Natural killer cell treated with Interleukin-12 subunit alpha and Interleukin-12 subunit beta and Interleukin-15 and Interleukin-18, amount 100 ng/mL, for 72 hours (primary cell): ENCODE data around the gene LRRN2. TPM values are rescaled to one million over a fixed set of nuclear protein-coding genes. Genes with fewer than 3 reads are reported as not detected.

Experiments
- ATAC-seq, 2 donors: fragments of 150-1000 bp; cut with Tn5 transposase in 1 of 2; sonication (Bioruptor Pico), chemical (Tn5 transposase) in 1 of 2; 2 replicates each; pipeline ENCODE4 v1.10.0; 2021
- DNase-seq: peaks from one replicate; pipeline ENCODE4 v3.0.0; 2022; ENCODE audit warnings: low spot score
- H3K27ac Mint-ChIP-seq, 2 donors: 1 replicate in 1 of 2; 2 replicates in 1 of 2; pipeline ENCODE4 v1.8.0; 2022; ENCODE audit warnings: mixed read lengths in 2 of 2, mild to moderate bottlenecking in 1 of 2, moderate library complexity in 1 of 2
- H3K27me3 Mint-ChIP-seq, 2 donors: 1 replicate in 1 of 2; 2 replicates in 1 of 2; pipeline ENCODE4 v1.8.0; 2022; ENCODE audit warnings: mixed read lengths in 2 of 2
- H3K36me3 Mint-ChIP-seq: one replicate; pipeline ENCODE4 v1.8.0; 2022; ENCODE audit warnings: mixed read lengths
- H3K4me1 Mint-ChIP-seq, 2 donors: 1 replicate in 1 of 2; 2 replicates in 1 of 2; pipeline ENCODE4 v1.8.0; 2022; ENCODE audit warnings: low read depth in 2 of 2, mixed read lengths in 2 of 2, mild to moderate bottlenecking in 1 of 2
- H3K4me3 Mint-ChIP-seq: one replicate; pipeline ENCODE4 v1.8.0; 2022; ENCODE audit warnings: mixed read lengths
- H3K9me3 Mint-ChIP-seq: 2 replicates; pipeline ENCODE4 v1.8.0; 2022; ENCODE audit warnings: mixed read lengths
- total RNA-seq, 2 donors: library from RNA; stranded (reverse); gene quantifications; one replicate each; pipeline ENCODE4 v1.2.3, GENCODE V29; 2022

Gene LRRN2
- total RNA-seq, 2 donors from 2014 or later = not detected

DNA sequence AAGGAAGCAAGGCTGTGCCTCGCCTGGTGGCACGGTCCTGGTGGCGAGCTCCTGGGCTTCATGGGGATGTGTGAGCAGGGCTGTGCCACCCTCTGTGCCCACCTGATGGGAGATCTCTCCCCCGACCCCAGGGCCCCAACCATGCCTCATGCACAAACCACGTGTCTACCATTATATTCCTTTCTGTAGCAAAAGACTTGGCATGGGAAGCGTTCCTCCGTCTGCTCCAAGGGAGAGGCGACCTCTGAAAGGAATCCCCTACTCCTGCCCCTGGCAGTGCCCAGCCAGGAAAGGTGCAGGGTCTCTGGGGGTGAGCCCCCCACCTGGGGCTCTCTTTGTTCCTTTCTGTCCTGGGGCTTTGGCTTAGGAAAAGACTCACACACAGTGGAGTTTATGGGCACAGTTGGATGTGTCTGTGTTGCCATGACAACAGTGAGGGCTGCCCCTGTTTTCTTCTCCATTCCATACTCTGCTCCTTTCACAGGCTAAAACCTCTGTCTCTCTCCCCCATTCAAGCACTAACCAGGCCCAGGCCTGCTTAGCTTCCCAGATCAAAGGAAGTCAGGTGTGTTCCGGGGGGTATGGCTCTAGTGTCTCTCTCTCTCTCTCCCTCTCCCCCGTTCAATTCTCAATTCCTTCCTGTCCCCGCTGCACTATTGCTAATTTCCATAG, 21.4 kb upstream of the LRRN2 start:
- no peak overlapping the region for H3K27ac Mint-ChIP-seq
- no peak for DNase-seq
- H3K9me3 Mint-ChIP-seq = no peaks in the 10 kb centered on the region
- H3K4me1 Mint-ChIP-seq = no peaks in the 10 kb centered on the region
- H3K27me3 Mint-ChIP-seq = peaks cover 17% of the 10 kb centered on the region in 2 donors
- H3K36me3 Mint-ChIP-seq = no peaks in the 10 kb centered on the region
- no peak for ATAC-seq
- H3K4me3 Mint-ChIP-seq = no peak overlapping the region

DNA sequence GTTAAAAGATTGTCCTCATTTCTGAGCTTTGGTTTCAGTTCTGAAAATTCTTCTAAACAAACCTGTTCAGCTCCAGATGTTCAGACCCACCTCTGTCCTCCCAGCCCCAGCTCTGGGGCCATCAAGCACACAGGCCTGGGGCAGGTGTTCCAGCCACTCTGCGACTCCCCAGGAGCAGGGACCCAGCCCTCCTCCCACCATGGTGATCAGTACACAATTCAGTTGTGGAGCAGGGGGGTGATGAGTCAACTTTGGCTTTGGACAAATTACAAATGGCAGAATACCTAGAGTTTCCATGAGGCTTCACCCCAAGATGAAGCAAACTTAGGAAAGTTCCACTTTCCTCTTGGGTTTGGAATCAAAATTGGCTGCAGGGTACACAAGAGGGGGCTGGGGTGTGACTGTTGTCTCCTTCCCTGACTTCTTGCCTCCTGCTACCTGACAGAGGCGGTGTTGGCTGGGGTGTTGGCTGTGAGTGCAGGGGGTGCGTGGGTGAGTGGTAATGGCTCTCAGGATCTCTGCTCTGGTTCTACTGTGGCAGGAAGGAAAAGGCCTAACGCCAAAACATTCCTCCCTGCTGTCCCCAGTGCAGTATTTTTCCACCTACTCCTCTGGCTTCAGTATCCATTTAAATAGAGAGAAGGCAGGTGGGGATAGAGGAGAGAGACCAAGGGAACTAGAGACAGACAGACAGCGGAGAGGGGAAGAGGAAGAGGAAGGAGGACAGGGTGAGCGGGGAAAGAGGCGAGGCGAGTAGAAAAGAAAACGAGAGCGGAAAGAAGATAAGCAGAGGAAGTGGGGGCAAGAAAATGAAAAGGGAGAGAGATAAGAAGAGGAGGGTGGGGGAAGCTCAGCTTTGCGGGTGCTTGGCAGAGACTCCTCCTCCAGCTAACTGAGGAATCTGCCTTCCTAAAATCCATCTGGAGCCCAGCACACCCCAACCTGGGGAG, 20.6 kb upstream of the LRRN2 start:
- Mint-ChIP-seq H3K27me3 (peaks cover 11 to 15% of the 10 kb centered on the region in 2 donors), H3K36me3 (no peaks in the 10 kb centered on the region), H3K27ac (no peak overlapping the region), H3K9me3 (no peaks in the 10 kb centered on the region), H3K4me3 (no peak overlapping the region), H3K4me1 (no peaks in the 10 kb centered on the region)
- ATAC-seq = no peak
- DNase-seq = no peak

DNA sequence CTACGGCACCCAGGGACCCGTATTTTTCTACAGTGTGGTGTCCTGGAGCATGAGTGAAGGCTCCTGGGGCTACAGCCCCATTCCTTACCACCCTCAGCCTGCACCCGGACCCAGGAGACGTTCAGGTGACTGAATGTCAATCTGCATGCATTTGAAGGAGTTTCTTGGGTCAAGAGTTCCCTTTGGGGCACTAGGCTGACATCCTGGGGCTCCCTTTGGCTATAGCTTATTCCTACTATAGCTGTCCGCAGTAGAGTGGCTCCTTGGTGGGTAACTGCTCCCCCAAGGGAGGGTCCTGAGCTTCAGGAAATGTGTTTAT, 19.9 kb upstream of the LRRN2 start:
- H3K9me3 Mint-ChIP-seq = no peaks in the 10 kb centered on the region
- H3K4me1 Mint-ChIP-seq = no peaks in the 10 kb centered on the region
- H3K27ac Mint-ChIP-seq = no peak overlapping the region
- DNase-seq = no peak
- no peaks in the 10 kb centered on the region for H3K36me3 Mint-ChIP-seq
- peaks cover 5 to 9% of the 10 kb centered on the region in 2 donors for H3K27me3 Mint-ChIP-seq
- no peak for ATAC-seq
- no peak overlapping the region for H3K4me3 Mint-ChIP-seq

DNA sequence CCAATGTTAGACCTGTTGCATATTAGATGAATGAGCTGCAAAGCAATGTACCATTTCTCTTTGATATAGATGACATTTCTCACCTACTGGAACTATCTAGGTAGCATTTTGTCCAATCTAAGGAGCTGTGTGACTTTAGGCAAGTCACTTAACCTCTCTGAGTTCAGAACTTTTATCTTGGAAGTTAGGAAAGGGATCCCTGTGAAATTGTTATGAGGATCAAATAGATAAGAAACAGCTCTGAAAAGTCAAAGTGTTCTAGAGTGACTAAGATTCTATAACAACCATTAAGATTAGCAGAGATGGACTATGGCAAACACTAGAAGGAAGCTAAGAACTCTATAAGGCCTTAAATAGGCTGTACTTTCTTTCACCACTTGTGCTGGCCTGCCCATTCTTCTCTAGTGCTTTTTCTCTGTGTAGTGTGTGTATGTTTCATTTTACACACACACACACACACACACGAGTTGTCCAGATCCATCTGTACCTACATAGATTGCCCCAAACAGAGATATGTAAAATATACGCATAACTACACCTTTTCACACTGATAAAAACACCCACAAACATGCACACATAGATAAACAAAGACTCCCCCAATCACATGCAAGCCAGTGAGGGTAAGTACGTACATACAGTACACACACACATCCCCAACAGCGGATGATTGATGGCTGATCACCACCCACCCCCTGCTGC, 19.4 kb upstream of the LRRN2 start:
- Mint-ChIP-seq H3K4me1 (no peaks in the 10 kb centered on the region), H3K27ac (no peak overlapping the region), H3K9me3 (no peaks in the 10 kb centered on the region), H3K4me3 (no peak overlapping the region), H3K27me3 (peaks cover 3 to 6% of the 10 kb centered on the region in 2 donors), H3K36me3 (no peaks in the 10 kb centered on the region)
- no peak for ATAC-seq
- no peak for DNase-seq

GRCh38 chr1:204703826-204704612, 18.5 kb upstream of the LRRN2 start:
- DNase-seq (no peak), ATAC-seq (no peak)
- Mint-ChIP-seq H3K9me3 (no peaks in the 10 kb centered on the region), H3K4me3 (no peak overlapping the region), H3K27ac (no peak overlapping the region), H3K4me1 (no peaks in the 10 kb centered on the region), H3K27me3 (peaks cover 3 to 6% of the 10 kb centered on the region in 2 donors), H3K36me3 (no peaks in the 10 kb centered on the region)

- Mint-ChIP-seq H3K27ac (no peak overlapping the region), H3K9me3 (no peaks in the 10 kb centered on the region), H3K4me1 (no peaks in the 10 kb centered on the region), H3K4me3 (no peak overlapping the region), H3K27me3 (peaks cover 3 to 6% of the 10 kb centered on the region in 2 donors), H3K36me3 (no peaks in the 10 kb centered on the region)
- no peak for DNase-seq
- ATAC-seq = no peak
Measured at GRCh38 chr1:204703268-204703664, 17.7 kb upstream of the LRRN2 start.

DNA sequence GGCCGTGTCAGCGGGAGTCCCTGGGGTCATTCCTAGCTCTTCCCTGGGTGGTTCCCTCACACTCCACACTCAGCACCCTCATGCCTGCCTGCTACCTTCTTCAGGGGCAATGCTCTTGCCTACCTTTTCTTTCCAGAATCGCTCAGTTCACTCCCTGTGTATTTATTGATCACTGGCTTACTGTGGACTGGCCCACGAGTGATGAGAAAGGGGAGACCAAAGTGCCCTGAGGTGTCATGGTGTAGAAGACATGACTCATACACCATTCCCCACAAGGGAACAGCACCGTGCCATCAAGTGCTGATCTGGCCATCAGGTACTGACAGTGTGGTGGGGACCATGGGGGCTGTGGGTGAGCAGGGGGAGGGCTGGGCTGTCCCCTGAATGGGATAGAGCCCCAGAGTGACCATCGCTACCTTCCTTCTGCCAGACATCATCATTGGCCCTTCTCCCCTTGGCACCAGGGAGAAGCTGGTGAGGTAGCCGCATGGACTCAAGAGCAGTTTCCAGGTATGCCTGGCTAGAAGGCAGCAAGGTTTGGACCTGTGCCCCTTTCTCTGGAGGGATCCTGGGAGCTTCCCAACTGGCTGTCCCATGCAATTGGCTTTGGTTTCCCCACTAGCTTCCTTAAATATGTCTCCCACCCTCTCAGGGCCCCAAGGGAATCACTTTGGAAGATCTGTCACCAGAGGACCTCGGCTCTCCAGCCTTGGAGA, 17.2 kb upstream of the LRRN2 start:
- Mint-ChIP-seq H3K27me3 (peaks cover 3 to 6% of the 10 kb centered on the region in 2 donors), H3K36me3 (no peaks in the 10 kb centered on the region), H3K9me3 (no peaks in the 10 kb centered on the region), H3K4me1 (no peaks in the 10 kb centered on the region), H3K27ac (no peak overlapping the region), H3K4me3 (no peak overlapping the region)
- no peak for ATAC-seq
- DNase-seq = no peak

GRCh38 chr1:204701229-204701628, 15.7 kb upstream of the LRRN2 start:
- H3K27ac Mint-ChIP-seq = no peak overlapping the region
- H3K4me3 Mint-ChIP-seq = no peak overlapping the region
- no peaks in the 10 kb centered on the region for H3K36me3 Mint-ChIP-seq
- ATAC-seq (no peak), DNase-seq (no peak)
- no peaks in the 10 kb centered on the region for H3K9me3 Mint-ChIP-seq
- H3K27me3 Mint-ChIP-seq = peaks cover 0 to 13% of the 10 kb centered on the region in 2 donors
- H3K4me1 Mint-ChIP-seq = no peaks in the 10 kb centered on the region

GRCh38 chr1:204697893-204698292, 12.4 kb upstream of the LRRN2 start:
- ATAC-seq (no peak), DNase-seq (no peak)
- Mint-ChIP-seq H3K36me3 (no peaks in the 10 kb centered on the region), H3K27ac (no peak overlapping the region), H3K9me3 (no peaks in the 10 kb centered on the region), H3K27me3 (peaks cover 5 to 18% of the 10 kb centered on the region in 2 donors), H3K4me3 (no peak overlapping the region), H3K4me1 (no peaks in the 10 kb centered on the region)

- ATAC-seq (no peak), DNase-seq (no peak)
- Mint-ChIP-seq H3K27me3 (peaks cover 5 to 14% of the 10 kb centered on the region in 2 donors), H3K27ac (no peak overlapping the region), H3K4me3 (no peak overlapping the region), H3K4me1 (no peaks in the 10 kb centered on the region), H3K9me3 (no peaks in the 10 kb centered on the region), H3K36me3 (no peaks in the 10 kb centered on the region)
Measured at GRCh38 chr1:204696606-204697005, 11.1 kb upstream of the LRRN2 start.

DNA sequence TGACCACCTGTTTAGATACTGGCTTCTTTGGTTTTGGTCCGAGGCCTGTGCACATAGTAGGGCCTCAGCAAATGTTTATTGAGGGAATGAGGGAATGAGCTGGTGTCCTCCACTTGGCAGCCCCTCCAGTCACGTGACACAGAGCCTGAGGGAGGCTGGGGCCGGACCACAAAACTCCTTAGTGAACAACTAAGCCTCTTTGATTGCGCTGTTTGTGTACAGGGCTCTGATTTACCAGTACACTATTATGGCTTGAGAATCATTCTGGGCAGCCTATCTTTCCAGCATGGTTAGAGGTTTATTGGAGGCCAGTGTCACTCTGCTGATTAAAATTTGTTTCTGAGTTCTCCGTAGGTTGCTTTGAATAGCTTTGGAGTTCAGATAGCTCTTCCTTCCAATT, 10.2 kb upstream of the LRRN2 start:
- Mint-ChIP-seq H3K4me3 (no peak overlapping the region), H3K9me3 (no peaks in the 10 kb centered on the region), H3K4me1 (no peaks in the 10 kb centered on the region), H3K27ac (no peak overlapping the region), H3K36me3 (no peaks in the 10 kb centered on the region), H3K27me3 (peaks cover 5 to 12% of the 10 kb centered on the region in 2 donors)
- no peak for ATAC-seq
- DNase-seq = no peak

GRCh38 chr1:204694145-204694544, 8.6 kb upstream of the LRRN2 start:
- Mint-ChIP-seq H3K4me1 (no peaks in the 10 kb centered on the region), H3K36me3 (no peaks in the 10 kb centered on the region), H3K4me3 (no peak overlapping the region), H3K9me3 (no peaks in the 10 kb centered on the region), H3K27ac (no peak overlapping the region), H3K27me3 (peaks cover 7 to 12% of the 10 kb centered on the region in 2 donors)
- DNase-seq (no peak), ATAC-seq (no peak)

DNA sequence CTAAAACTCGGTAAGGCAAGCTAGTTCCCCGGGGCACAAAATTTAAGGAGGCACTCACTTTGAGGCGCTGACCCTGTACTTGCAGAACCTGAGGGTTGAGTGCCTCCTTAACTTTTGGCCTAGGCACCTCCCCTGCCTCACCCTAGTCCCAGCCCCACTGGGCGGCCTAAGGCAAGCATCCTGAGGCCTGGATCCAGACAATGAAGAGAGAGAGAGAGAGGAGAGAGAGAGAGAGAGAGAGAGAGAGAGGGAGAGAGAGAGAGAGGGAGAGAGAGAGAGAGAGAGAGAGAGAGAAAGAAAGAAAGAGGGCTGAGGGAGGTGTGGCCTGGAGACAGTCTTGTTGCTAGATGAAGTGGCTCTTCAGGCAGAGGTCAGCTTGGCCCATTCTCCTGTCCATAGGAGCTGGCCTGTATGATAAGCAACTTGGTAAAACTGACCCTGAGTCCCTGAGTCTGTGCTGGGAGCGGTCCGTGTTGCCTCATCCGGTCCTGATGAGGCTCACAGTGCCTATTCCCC, 7.4 kb upstream of the LRRN2 start:
- H3K9me3 Mint-ChIP-seq = no peaks in the 10 kb centered on the region
- no peaks in the 10 kb centered on the region for H3K4me1 Mint-ChIP-seq
- H3K27me3 Mint-ChIP-seq = peaks cover 7 to 15% of the 10 kb centered on the region in 2 donors
- ATAC-seq (no peak), DNase-seq (no peak)
- no peak overlapping the region for H3K27ac Mint-ChIP-seq
- H3K4me3 Mint-ChIP-seq = no peak overlapping the region
- H3K36me3 Mint-ChIP-seq = no peaks in the 10 kb centered on the region
